Measurements from ENCODE around the gene TMEM108. TPM values are rescaled to one million over a fixed set of nuclear protein-coding genes. Genes with fewer than 3 reads are reported as not detected.
A peak's percentile ranks its signal among the peaks of the same experiment; 100 is the strongest.

Gene TMEM108
- total RNA-seq, 2 experiments from 2014 or later, result not detected

DNA sequence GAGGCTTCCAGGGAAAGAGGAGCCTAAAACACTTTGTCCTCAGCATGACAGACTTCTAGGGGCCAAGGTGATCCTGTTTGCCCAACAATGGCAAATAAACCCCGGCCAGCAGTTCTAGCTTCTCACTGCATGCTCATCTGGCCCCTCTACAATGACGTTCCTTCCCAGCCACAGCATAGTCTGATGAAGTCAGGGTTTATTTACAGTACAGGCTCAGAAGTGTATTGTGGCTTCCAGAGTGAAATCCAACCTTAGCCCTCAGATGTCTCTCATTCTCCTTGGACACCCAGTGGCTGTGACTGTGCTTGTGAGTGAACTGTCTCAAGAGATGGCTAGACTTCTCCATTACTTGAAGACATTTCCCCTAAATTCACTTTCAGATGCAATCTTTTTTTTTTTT lies 402.5 kb downstream of the TMEM108 start:
- POLR2A ChIA-PET, result no interaction called here
- H3K4me1 ChIP-seq (ENCODE audit: insufficient read depth, low read length, poor library complexity, severe bottlenecking), result peaks cover 41% of the 10 kb centered on the region
- H3K79me2 ChIP-seq (ENCODE audit: insufficient read depth, low read depth, low read length), result no peaks in the 10 kb centered on the region
- CTCF ChIA-PET (ENCODE audit: unreplicated experiment), result no interaction called here
- no peak overlapping the region for H3K4me2 ChIP-seq (ENCODE audit: low read length)
- H3K9me2 ChIP-seq (ENCODE audit: insufficient read depth, low read length), result no peaks in the 10 kb centered on the region
- H3K27ac ChIP-seq (ENCODE audit: low read depth, low read length, poor library complexity, severe bottlenecking), result no peak overlapping the region
- DNase-seq (ENCODE audit: low spot score), result no peak
- peaks cover 8% of the 10 kb centered on the region; the same call in 1 of the 2 replicates for H3K9me3 ChIP-seq (ENCODE audit: low read length)
- BruUV-seq (replicated peaks), result no TSS peak
- intact Hi-C loops (cut with micrococcal nuclease; ENCODE audit: unreplicated experiment), result loop anchor here (5.0 kb wide), 2 partner anchors 367 to 382 kb away; partner anchors contain the start of gene SRPRB
- no peaks in the 10 kb centered on the region for H4K20me1 ChIP-seq (ENCODE audit: insufficient read depth, low read length)
- TF ChIP-seq EZH2phosphoT487 (IDR thresholded peaks at IDR 0.05; ENCODE audit: borderline replicate concordance, low read depth, low read length), result no peak
- TF ChIP-seq, protein P1, sequence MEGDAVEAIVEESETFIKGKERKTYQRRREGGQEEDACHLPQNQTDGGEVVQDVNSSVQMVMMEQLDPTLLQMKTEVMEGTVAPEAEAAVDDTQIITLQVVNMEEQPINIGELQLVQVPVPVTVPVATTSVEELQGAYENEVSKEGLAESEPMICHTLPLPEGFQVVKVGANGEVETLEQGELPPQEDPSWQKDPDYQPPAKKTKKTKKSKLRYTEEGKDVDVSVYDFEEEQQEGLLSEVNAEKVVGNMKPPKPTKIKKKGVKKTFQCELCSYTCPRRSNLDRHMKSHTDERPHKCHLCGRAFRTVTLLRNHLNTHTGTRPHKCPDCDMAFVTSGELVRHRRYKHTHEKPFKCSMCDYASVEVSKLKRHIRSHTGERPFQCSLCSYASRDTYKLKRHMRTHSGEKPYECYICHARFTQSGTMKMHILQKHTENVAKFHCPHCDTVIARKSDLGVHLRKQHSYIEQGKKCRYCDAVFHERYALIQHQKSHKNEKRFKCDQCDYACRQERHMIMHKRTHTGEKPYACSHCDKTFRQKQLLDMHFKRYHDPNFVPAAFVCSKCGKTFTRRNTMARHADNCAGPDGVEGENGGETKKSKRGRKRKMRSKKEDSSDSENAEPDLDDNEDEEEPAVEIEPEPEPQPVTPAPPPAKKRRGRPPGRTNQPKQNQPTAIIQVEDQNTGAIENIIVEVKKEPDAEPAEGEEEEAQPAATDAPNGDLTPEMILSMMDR (conservative IDR thresholded peaks at IDR 0.05; ENCODE audit: low read length), result no peak
- no peak overlapping the region for H2AFZ ChIP-seq (ENCODE audit: low read length)
- H3K36me3 ChIP-seq (ENCODE audit: insufficient read depth, low read length), result peaks cover 12% of the 10 kb centered on the region; the same call in 1 of the 2 replicates
- H3K4me3 ChIP-seq (ENCODE audit: low read depth, low read length, poor library complexity, severe bottlenecking), result no peak overlapping the region

DNA sequence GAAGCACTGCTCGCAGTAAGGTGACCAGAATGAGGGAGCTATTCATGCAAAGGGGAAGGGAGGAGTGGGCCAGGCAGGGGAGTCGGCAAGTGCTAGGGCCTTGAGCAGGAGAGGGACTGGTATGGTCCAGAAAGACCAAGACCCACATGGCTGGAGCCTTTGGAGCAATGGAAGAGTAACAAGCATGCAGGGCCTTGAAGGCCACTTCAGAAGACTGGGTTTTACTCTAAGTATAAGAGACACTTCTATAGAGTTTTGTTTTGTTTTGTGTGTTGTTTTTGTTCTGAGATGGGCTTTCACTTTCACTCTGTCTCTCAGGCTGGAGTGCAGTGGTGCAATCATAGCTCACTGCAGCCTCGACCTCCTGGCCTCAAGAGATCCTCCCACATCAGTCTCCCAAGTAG lies 403.7 kb downstream of the TMEM108 start:
- Histone ChIP-seq H2AFZ (ENCODE audit: low read length) (peak overlapping the region; percentile 50), H4K20me1 (ENCODE audit: insufficient read depth, low read length) (no peaks in the 10 kb centered on the region)
- POLR2A ChIA-PET, result interaction anchor here (0.7 to 2.6 kb wide), 5 partner anchors 8 to 299 kb away, joined by 4 to 8 read pairs (median 4); no protein-coding TSS in a partner anchor

More for the DNA sequence above, 403.7 kb downstream of the TMEM108 start:
- Histone ChIP-seq H3K36me3 (ENCODE audit: insufficient read depth, low read length) (peaks cover 12% of the 10 kb centered on the region; the same call in 1 of the 2 replicates), H3K9me2 (ENCODE audit: insufficient read depth, low read length) (no peaks in the 10 kb centered on the region), H3K9me3 (ENCODE audit: low read length) (peaks cover 8% of the 10 kb centered on the region; the same call in 1 of the 2 replicates), H3K27ac (ENCODE audit: low read depth, low read length, poor library complexity, severe bottlenecking) (no peak overlapping the region), H3K4me3 (ENCODE audit: low read depth, low read length, poor library complexity, severe bottlenecking) (peak overlapping the region; percentile 40), H3K4me2 (ENCODE audit: low read length) (peak overlapping the region; percentile 52), H3K79me2 (ENCODE audit: insufficient read depth, low read depth, low read length) (no peaks in the 10 kb centered on the region; the same call in 1 of the 2 replicates), H3K4me1 (ENCODE audit: insufficient read depth, low read length, poor library complexity, severe bottlenecking) (peaks cover 52% of the 10 kb centered on the region)
- intact Hi-C loops (cut with micrococcal nuclease; ENCODE audit: unreplicated experiment), result loop anchor here (5.0 kb wide), 2 partner anchors 365 to 380 kb away; partner anchors contain the start of gene SRPRB
- CTCF ChIA-PET (ENCODE audit: unreplicated experiment), result interaction anchor here (1.0 kb wide), 2 partner anchors 127 to 133 kb away, joined by 3 to 4 read pairs; no protein-coding TSS in a partner anchor
- no TSS peak for BruUV-seq (replicated peaks)
- no peak for DNase-seq (ENCODE audit: low spot score)
- no peak for TF ChIP-seq EZH2phosphoT487 (IDR thresholded peaks at IDR 0.05; ENCODE audit: borderline replicate concordance, low read depth, low read length)
- TF ChIP-seq, protein P1 (conservative IDR thresholded peaks at IDR 0.05; ENCODE audit: low read length), result no peak
